ENCODE results near the gene TMEM145.

DNA sequence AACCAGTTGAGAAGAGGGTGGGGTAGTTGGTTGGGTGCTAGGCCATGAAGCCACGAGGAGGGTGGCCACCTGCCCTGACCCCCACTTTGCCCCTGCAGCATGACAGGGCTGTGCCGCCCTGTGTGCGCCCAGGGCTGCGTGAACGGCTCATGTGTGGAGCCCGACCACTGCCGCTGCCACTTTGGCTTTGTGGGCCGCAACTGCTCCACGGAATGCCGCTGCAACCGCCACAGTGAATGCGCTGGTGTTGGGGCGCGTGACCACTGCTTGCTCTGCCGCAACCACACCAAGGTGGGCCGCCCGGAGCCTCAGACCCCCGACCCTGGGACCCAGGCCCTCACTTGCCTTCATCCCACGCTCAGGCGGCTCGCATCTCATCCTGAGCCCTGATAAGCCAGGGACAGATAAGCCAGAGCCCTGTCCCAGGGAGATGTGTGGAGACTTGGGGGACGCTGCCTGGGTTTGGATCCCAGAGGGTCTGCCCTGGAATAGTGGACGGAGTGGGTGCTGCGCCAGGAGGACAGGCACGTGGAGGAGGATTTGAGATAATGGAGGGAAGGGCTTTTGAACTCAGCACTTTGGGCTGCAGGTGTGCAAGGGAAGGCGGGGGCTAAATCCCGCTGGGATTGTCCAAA, 56.4 kb downstream of the TMEM145 start:
- TF ChIP-seq POLR2AphosphoS5 (IDR thresholded peaks at IDR 0.05; ENCODE audit: low read length) (no peak), HDAC6 (IDR thresholded peaks at IDR 0.05; ENCODE audit: unreplicated experiment) (no peak), POLR2A (IDR thresholded peaks at IDR 0.05; ENCODE audit: low read depth, low read length) (no peak), YY1 (IDR thresholded peaks at IDR 0.05; ENCODE audit: low read depth, low read length) (no peak), BCLAF1 (IDR thresholded peaks at IDR 0.05) (no peak), TAF1 (IDR thresholded peaks at IDR 0.05; ENCODE audit: borderline replicate concordance, low read depth, low read length) (no peak)
- TF ChIP-seq, protein P1, sequence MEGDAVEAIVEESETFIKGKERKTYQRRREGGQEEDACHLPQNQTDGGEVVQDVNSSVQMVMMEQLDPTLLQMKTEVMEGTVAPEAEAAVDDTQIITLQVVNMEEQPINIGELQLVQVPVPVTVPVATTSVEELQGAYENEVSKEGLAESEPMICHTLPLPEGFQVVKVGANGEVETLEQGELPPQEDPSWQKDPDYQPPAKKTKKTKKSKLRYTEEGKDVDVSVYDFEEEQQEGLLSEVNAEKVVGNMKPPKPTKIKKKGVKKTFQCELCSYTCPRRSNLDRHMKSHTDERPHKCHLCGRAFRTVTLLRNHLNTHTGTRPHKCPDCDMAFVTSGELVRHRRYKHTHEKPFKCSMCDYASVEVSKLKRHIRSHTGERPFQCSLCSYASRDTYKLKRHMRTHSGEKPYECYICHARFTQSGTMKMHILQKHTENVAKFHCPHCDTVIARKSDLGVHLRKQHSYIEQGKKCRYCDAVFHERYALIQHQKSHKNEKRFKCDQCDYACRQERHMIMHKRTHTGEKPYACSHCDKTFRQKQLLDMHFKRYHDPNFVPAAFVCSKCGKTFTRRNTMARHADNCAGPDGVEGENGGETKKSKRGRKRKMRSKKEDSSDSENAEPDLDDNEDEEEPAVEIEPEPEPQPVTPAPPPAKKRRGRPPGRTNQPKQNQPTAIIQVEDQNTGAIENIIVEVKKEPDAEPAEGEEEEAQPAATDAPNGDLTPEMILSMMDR (IDR thresholded peaks at IDR 0.05 in 2 of 3, conservative IDR thresholded peaks at IDR 0.05 in 1 of 3; ENCODE audit: control insufficient read depth in 2 of 3, extremely low read depth in 1 of 3, insufficient read depth in 1 of 3, low read depth in 3 of 3, low read length in 3 of 3), result no peak
- TF ChIP-seq, protein P2, sequence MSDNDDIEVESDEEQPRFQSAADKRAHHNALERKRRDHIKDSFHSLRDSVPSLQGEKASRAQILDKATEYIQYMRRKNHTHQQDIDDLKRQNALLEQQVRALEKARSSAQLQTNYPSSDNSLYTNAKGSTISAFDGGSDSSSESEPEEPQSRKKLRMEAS (IDR thresholded peaks at IDR 0.05; ENCODE audit: low read depth, low read length), result no peak

Measured in GM12878 (cell line).